Coronary artery (tissue), 2 donors: ENCODE results near the gene POMZP3.
"Not testable (repeated sequence)": the region's sequence is repeated elsewhere in the genome, so short reads cannot be mapped to it uniquely, and the experiment has no call there.

ENCODE experiments used
- DNase-seq: peaks from one replicate; pipeline ENCODE4 v3.0.0-alpha.2; 2017; ENCODE audit warnings: low spot score
- H3K27ac ChIP-seq, 2 donors: fragments of 200-600 bp; sonication (generic); one replicate each; pipeline ENCODE4 v1.5.1; 2016 to 2019
- H3K4me3 ChIP-seq: fragments of 200-600 bp; sonication (generic); 2 replicates; pipeline ENCODE4 v1.5.1; 2016; ENCODE audit warnings: mild to moderate bottlenecking, moderate library complexity

POMZP3 gene

DNA sequence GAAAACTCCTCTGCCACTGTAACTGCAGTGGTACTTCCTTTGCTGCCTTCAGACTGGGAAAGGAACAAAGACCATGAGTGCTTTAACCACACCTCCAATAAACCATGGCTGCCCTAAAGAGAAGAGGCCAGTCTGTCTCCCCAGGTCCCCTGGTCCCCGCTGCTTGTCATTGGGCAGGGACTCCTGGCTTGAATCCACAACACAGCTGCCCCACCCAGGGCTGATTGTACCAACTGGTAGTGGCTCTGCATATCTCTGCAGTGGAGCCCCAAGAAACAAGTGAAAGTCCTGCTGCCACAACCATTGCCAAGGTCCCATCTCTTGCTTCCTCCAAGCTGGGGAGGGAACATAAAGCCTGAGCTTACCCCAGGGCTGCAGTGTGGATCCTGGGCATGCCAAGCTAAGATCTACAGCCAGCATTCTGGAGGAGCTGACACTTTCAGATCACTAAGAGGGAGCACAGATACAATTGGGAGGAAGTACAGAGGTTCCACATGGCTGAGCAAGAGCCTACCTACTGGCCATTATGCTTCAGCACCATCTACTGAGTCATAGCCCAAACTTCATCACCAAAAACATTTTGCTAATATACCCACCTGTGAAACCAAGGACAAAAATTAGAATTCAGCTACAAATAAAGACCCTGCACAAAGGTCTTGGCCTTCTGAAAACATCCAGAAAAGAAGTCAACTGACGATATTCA is 35.3 kb downstream of the POMZP3 start:
- not testable (repeated sequence) for DNase-seq, H3K27ac ChIP-seq, H3K4me3 ChIP-seq

DNA sequence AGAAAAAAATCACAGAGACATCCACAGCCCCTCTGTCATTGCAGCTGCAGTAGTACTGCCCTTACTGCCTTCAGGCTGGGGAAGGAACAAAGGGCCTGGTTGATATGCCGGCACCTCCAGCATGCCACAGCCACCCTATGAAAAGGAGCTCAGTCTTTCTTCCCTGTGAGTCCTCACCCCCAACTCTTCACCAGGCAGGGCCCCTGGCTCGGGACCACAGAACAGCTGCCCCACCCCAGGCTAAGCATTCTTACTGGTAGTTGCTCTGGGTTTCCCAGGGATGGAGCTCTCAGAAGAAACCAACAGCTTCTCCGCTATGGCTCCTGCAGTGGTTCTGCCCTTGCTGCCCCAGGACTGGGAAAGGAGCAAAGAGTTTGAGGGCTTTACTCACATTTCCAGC is 36.0 kb downstream of the POMZP3 start:
- not testable (repeated sequence) for DNase-seq, H3K27ac ChIP-seq, H3K4me3 ChIP-seq

DNA sequence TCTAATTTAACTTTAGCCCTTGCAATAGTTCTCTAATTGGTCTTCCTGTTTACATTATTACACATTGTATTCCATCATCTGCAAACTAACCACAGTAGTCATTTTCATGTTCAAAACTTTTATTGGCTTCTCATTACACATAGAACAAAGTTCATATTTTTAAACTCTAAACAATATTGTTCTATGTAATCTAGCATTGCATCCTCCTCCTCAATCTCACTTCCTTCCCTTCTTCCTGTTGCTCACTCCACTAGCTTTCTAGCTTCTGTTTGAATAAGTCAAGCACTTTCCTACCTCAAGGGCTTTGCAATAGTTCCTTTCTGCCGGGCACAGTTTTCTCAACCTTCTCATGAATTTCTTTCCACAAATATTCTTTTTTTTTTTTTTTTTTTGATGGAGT is 38.5 kb downstream of the POMZP3 start:
- H3K4me3 ChIP-seq, DNase-seq, H3K27ac ChIP-seq: not testable (repeated sequence)

DNA sequence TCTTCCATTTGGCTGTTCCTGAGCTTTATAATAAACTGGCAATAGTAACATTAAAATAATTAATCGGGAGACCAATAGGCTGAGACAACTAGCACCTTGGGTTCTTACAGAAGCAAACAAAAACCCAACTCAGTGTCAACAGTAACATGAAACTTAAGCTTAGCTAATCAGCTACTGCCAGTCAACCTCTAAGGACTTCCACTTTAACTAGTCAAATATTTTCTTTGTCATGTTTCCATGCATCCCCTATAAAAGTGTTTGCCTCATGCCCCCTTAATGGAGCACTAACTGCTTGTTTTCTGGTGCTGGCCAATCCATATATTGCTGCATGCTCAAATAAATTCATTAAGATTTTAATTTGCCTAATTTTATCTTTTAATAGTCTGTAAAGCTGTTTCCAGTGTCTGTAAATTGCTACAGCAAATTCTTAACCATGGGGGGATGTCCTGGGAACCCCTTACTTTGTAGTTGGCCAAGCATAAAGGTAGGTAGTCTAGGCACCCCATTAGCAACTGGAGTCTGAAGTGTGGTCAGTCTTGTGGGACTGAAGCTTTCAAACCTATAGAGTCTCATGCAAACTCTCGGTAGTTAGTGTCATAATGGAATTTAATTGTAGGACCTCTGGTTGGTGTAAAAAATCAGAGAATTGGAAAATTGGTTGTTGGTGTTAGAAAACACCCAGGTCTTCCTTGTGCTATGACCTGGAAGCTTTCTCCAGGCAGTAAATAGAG is 40.3 kb downstream of the POMZP3 start:
- DNase-seq, H3K27ac ChIP-seq, H3K4me3 ChIP-seq: not testable (repeated sequence)

DNA sequence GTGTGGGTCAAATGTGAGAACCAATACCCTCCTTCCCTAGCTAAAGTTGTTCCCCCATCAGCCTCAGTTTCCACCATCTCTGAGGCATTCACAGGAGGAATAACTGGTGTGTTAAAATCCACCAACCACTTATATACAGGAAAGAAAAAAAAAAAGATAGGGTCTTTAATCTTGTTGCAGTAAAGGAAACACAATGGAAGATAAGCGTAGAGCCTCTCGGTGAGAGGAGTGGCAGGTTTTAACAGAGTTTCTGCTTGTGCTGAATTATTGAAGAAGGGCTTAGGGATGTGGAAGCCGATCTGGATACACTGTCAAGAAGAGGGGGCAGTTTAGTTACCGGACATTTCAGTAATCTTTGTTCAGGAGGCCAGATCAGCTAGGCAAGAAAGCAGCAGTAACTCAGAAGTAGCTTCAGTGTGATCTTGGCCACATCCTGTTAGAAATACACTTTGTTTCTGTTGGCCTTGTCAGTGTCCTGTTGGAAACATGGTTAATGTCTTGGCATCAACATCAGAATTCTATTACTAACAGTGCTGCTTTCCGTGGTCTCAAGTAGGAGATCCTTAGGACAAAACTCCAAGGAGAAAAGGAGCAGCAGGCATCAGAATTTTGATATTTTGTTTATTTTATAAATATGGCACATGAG is 43.3 kb downstream of the POMZP3 start:
- Histone ChIP-seq H3K27ac (peak overlapping the region; percentile 42 to 74), H3K4me3 (peak overlapping the region; percentile 11)
- DNase-seq = not testable (repeated sequence)

DNA sequence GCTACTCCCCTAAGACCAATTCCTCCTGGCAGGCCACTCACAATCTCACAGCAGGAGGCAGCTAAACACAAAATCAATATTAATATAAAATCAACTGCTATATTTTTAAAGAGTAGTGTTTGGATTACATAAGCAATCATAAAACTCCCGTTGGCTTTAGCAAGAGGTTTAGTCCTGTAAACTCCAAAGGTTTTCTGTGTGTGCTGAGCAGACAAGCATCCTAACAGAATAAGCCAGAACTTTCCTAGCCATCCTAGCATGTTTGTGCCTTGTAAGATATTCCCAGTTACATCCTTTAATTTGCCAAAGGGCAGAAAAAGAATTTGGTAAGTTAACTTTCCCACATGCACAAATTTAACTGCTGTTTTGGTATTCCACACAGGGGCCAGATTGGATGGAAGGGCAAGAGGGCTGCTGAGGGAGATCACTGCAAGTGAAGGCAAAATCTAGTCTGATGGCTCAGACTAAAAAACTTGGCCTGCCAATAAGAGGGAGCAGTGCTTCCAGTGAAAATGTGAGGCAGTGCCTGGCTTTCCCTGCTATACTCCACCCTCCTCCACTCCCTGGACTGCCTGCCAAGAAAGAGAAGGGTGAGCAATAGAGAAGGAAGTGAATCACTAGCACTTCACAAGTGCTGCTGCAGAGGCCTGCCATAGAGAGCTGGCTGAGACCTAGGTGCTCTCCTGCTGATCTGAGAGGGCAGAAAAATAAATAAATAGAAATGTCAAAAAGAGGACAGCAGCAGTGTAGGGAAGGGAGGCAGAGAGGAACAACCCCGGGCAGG is 44.0 kb downstream of the POMZP3 start:
- not testable (repeated sequence) for DNase-seq
- Histone ChIP-seq H3K4me3 (peak overlapping the region; percentile 11), H3K27ac (peak overlapping the region; percentile 42 to 74)

DNA sequence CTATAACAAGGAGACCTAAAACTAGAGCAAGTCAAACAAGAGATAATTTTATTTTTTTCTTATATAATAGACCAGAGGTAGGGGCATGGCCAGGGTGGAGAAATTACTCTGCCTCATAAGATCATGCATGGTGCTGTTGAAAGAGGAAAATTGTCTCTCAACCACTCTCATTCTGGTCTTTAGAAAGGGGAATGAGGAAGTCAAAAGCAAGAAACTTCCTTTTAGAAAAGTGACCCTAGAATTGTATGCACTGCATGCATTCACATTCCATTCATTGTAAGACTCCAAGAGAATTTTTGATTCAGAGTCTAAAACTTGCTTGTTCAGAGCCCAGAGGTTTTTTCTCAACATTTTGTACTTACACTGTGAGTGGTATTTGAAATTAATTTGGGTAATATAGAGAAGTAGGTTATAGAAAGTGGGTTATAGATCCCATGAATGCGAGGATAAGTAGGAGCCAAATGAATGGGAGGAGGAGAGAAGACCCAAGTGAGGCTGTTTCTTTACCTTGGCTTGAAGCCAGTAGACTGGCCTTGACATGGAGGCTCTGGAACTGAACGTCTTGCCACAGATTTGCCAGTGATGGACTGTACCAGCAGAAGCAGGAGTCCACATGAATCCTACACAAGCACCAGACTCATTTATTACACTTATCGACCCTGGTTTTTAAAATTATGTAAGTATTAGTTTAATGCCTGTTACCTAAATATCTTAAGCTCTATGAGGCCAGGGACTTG is 51.0 kb downstream of the POMZP3 start:
- H3K27ac ChIP-seq, H3K4me3 ChIP-seq, DNase-seq: not testable (repeated sequence)

DNA sequence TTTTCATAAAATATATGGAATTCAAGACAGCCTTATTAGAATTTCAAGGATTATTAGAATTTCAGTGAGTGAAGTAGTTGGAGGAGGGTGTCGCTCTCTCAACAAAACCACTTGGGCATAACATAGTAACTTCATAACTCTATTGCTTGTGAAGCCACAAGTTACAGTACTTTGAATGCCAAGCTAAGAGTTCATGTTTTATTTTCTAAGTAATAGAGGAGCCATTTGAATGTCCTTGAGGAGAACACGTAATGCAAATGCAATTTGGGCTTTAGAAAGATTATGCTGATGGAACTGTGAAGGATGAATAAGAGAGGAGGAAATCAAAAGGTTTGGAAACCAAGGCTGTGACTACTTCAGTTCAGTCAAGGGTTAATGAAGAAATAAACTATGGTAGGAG is 51.6 kb downstream of the POMZP3 start:
- H3K4me3 ChIP-seq, DNase-seq, H3K27ac ChIP-seq: not testable (repeated sequence)

DNA sequence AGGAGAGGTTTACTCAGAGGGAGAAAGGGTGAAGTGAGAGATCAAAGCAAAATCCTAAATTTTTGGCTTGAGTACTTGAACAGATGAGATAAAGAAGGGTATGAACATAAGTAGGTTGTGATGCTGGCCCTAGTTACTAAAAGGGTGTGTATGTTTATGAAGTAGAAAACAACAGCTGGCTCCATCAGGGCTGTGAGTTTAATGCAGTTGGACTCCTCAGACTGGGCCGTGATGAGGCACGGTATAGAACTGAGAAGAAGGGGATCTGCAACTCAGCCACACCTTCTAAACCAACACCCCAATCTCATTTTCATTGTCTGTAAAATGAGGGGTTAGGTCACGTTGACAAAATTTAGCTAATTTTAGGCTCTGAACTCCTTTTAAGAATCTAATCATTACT is 54.8 kb downstream of the POMZP3 start:
- not testable (repeated sequence) for H3K27ac ChIP-seq, H3K4me3 ChIP-seq, DNase-seq

DNA sequence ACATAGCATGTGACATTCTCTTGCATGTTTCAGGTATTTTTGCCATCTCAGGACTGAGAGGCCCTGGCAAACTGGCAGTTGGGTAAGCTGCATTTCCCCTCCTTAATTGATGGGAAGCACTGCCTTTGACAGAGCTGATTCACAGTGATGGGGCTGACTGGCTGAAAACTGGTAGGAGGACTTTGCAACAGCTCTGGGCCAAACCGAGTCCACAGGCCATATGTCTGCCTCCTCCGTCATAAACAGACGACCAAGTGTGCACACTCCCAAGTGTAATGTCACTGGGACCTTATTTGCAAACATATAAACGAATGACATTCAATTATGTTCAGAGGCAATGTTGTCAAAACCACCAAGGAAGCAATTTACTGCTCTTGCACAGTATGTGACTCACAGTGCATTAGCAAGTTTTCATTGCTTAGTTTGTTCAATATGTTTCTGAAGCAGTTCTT is 56.7 kb downstream of the POMZP3 start:
- H3K27ac ChIP-seq, DNase-seq, H3K4me3 ChIP-seq: not testable (repeated sequence)

DNA sequence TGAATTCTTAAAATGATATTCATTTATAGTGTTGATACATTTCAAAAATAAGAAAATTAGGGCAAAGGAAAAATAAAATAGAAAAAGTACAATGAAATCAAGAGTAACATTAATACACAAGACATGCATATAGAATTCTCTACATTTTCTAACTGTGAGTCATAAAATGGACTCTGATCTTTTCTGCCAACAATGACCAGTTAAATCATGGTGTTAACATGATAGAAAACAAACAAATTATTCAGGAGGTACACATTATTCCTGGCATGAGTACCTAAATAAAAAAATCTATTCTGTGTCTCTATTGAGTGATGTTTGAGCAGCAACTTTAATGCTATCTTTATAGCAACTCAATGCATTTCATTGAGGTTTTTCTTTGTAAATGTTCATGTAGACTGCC is 58.3 kb downstream of the POMZP3 start:
- not testable (repeated sequence) for DNase-seq, H3K4me3 ChIP-seq, H3K27ac ChIP-seq

DNA sequence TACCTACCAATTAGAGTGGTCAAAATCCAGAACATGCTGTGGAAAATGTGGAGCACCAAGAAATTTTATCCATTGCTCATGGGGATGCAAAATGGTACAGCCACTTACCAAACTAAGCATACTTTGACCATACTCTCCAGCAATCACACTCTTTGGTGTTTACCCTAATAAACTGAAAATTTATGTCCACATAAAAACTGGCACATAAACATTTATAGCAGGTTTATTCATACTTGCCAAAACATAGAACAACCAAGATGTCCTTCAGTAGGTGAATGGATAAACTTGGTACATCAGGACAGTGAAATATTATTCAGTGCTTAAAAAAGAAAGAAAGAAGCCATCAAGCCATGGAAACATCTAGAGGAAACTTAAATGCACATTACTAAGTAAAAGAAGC is 59.3 kb downstream of the POMZP3 start:
- DNase-seq, H3K27ac ChIP-seq, H3K4me3 ChIP-seq: not testable (repeated sequence)

DNA sequence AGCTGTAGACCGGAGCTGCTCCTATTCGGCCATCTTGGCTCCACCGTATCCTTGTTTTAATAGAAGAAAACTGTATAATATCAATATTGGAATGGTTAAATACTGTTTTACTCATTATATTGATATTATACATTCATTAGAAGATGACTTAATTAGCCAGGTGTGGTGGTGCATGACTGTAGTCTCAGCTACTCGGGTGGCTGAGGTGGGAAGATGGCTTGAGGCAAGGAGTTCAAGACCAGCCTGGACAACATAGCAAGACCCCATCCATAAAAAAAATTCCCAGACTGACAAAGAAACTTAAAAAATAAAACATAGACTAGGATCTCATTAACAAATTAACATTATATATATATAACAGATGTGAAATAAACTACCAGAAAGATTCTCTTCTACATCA is 59.8 kb downstream of the POMZP3 start:
- not testable (repeated sequence) for H3K27ac ChIP-seq, H3K4me3 ChIP-seq, DNase-seq

DNA sequence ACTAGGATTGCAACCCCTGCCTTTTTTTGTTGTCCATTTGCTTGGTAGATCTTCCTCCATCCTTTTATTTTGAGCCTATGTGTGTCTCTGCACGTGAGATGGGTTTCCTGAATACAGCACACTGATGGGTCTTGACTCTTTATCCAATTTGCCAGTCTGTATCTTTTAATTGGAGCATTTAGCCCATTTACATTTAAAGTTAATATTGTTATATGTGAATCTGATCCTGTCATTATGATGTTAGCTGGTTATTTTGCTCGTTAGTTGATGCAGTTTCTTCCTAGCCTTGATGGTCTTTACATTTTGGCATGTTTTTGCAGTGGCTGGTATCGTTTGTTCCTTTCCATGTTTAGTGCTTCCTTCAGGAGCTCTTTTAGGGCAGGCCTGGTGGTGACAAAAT is 62.1 kb downstream of the POMZP3 start:
- H3K4me3 ChIP-seq, H3K27ac ChIP-seq, DNase-seq: not testable (repeated sequence)

DNA sequence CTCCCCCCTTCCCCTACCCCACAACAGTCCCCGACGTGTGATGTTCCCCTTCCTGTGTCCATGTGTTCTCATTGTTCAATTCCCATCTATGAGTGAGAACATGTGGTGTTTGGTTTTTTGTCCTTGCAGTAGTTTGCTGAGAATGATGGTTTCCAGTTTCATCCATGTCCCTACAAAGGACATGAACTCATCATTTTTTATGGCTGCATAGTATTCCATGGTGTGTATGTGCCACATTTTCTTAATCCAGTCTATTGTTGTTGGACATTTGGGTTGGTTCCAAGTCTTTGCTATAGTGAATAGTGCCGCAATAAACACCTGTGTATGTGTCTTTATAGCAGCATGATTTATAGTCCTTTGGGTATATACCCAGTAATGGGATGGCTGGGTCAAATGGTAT is 65.7 kb downstream of the POMZP3 start:
- DNase-seq, H3K4me3 ChIP-seq, H3K27ac ChIP-seq: not testable (repeated sequence)

DNA sequence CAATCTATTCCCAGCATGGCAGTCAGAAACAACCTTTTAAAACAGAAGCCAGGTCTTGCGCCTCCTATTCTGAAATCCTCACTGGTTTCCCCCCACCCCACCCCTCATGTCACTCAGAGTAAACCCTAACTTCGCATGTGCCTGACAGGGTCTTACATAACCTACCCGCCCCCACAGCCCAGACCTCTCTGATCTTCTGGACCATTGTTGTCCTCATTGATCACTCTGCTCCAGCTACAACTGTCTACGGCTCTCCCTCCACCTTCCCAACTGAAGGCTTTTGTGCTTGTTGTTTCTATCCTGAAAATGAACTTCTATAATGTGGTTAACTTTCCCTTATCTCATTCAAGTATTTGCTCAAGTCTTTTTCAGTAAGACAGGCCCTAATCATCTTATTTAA is 66.9 kb downstream of the POMZP3 start:
- not testable (repeated sequence) for H3K27ac ChIP-seq, H3K4me3 ChIP-seq, DNase-seq
